Measurements from ENCODE around the gene PRDM11.

DNA sequence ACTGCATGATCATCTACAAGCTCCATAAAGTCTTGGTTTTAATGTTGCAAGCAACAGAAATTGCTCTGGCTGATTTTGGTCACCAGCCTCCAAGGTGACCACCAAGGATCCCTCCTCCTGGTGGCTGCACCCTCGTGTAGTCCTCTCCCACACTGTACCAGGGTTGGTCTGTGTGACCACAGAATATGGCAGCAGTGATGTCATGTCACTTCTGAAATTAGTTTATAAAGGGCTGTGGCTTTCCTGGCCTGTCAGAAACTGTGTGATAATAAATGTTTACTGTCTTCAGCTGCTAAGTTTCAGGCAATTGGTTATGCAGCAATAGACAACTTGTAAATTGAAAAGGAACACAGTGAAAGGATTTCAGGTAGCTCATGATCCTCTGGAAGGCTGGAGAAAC lies 5.3 kb upstream of the PRDM11 start:
- TF ChIP-seq, protein P1, sequence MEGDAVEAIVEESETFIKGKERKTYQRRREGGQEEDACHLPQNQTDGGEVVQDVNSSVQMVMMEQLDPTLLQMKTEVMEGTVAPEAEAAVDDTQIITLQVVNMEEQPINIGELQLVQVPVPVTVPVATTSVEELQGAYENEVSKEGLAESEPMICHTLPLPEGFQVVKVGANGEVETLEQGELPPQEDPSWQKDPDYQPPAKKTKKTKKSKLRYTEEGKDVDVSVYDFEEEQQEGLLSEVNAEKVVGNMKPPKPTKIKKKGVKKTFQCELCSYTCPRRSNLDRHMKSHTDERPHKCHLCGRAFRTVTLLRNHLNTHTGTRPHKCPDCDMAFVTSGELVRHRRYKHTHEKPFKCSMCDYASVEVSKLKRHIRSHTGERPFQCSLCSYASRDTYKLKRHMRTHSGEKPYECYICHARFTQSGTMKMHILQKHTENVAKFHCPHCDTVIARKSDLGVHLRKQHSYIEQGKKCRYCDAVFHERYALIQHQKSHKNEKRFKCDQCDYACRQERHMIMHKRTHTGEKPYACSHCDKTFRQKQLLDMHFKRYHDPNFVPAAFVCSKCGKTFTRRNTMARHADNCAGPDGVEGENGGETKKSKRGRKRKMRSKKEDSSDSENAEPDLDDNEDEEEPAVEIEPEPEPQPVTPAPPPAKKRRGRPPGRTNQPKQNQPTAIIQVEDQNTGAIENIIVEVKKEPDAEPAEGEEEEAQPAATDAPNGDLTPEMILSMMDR (IDR thresholded peaks at IDR 0.05; ENCODE audit: low read length), result no peak
- TF ChIP-seq EZH2 (IDR thresholded peaks at IDR 0.05; ENCODE audit: borderline replicate concordance, low read length), result no peak

Data from OCI-LY1 (cell line).